Measurements from ENCODE around the gene CYFIP2. TPM values are rescaled to one million over a fixed set of nuclear protein-coding genes. Genes with fewer than 3 reads are reported as not detected.
A peak's percentile ranks its signal among the peaks of the same experiment; 100 is the strongest.
"Not testable (repeated sequence)": the region's sequence is repeated elsewhere in the genome, so short reads cannot be mapped to it uniquely, and the experiment has no call there.

Gene CYFIP2
- total and polyA plus RNA-seq, 4 donors = 24.9 to 46.3 (median 37.0) TPM

DNA sequence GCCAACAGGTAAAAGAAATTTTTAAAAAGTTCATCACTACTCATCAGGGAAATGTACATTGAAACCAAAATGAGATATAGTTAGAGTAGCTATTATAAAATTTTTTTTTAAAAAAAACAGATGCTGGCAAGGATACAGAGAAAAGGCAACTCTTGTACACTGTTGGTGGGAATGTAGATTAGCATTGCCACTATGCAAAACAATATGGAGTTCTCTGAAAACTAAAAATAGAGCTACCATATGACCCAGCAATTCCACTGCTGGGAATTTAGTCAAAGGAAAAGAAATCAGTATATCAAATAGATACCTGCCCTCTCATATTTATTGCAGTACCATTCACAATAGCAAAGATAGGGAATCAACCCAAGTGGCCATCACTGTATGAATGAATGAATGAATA, 149.9 kb downstream of the CYFIP2 start:
- DNase-seq (no peak), ATAC-seq (ENCODE audit: insufficient read depth, low FRiP score) (no peak)
- Histone ChIP-seq H3K9ac (ENCODE audit: insufficient read depth in 1 of 2, low read length in 2 of 2) (no peak overlapping the region), H3K36me3 (ENCODE audit: control insufficient read depth in 4 of 4, insufficient read depth in 4 of 4, low read length in 4 of 4) (no peaks in the 10 kb centered on the region), H3K27me3 (ENCODE audit: control insufficient read depth in 3 of 3, insufficient read depth in 3 of 3, low read length in 2 of 3) (no peaks in the 10 kb centered on the region), H3K4me1 (ENCODE audit: control insufficient read depth in 5 of 5, insufficient read depth in 5 of 5, low read length in 5 of 5) (no peaks in the 10 kb centered on the region), H3K27ac (ENCODE audit: low read depth in 1 of 2, low read length in 1 of 2) (no peak overlapping the region), H3K9me3 (ENCODE audit: control insufficient read depth in 4 of 4, insufficient read depth in 3 of 4, low read length in 3 of 4) (peaks cover 0 to 3% (median 0%) of the 10 kb centered on the region in 4 donors), H3K4me3 (no peak overlapping the region)
- TF ChIP-seq, protein P1, sequence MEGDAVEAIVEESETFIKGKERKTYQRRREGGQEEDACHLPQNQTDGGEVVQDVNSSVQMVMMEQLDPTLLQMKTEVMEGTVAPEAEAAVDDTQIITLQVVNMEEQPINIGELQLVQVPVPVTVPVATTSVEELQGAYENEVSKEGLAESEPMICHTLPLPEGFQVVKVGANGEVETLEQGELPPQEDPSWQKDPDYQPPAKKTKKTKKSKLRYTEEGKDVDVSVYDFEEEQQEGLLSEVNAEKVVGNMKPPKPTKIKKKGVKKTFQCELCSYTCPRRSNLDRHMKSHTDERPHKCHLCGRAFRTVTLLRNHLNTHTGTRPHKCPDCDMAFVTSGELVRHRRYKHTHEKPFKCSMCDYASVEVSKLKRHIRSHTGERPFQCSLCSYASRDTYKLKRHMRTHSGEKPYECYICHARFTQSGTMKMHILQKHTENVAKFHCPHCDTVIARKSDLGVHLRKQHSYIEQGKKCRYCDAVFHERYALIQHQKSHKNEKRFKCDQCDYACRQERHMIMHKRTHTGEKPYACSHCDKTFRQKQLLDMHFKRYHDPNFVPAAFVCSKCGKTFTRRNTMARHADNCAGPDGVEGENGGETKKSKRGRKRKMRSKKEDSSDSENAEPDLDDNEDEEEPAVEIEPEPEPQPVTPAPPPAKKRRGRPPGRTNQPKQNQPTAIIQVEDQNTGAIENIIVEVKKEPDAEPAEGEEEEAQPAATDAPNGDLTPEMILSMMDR (IDR thresholded peaks at IDR 0.05; ENCODE audit: control extremely low read depth, extremely low read depth) = no peak

DNA sequence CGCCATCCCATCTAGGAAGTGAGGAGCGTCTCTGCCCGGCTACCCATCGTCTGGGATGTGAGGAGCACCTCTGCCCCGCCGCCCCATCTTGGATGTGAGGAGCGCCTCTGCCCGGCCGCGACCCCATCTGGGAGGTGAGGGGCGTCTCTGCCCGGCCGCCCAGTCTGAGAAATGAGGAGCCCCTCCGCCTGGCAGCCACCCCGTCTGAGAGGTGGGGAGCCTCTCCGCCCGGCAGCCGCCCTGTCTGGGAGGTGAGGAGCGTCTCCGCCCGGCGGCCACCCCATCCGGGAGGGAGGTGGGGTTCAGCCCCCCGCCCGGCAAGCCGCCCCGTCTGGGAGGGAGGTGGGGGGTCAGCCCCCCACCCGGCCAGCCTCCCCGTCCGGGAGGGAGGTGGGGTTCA, 153.6 kb downstream of the CYFIP2 start:
- 97 to 99% methylated on average over 21 to 30 of the region's 30 CpGs for WGBS, 2 donors
- H3K36me3 ChIP-seq (ENCODE audit: control insufficient read depth in 4 of 4, insufficient read depth in 4 of 4, low read length in 4 of 4); H3K9me3 ChIP-seq (ENCODE audit: control insufficient read depth in 4 of 4, insufficient read depth in 3 of 4, low read length in 3 of 4); H3K27me3 ChIP-seq (ENCODE audit: control insufficient read depth in 3 of 3, insufficient read depth in 3 of 3, low read length in 2 of 3); H3K27ac ChIP-seq (ENCODE audit: low read depth in 1 of 2, low read length in 1 of 2); H3K4me3 ChIP-seq; H3K9ac ChIP-seq (ENCODE audit: insufficient read depth in 1 of 2, low read length in 2 of 2); H3K4me1 ChIP-seq (ENCODE audit: control insufficient read depth in 5 of 5, insufficient read depth in 5 of 5, low read length in 5 of 5); DNase-seq; ATAC-seq (ENCODE audit: insufficient read depth, low FRiP score): not testable (repeated sequence)

DNA sequence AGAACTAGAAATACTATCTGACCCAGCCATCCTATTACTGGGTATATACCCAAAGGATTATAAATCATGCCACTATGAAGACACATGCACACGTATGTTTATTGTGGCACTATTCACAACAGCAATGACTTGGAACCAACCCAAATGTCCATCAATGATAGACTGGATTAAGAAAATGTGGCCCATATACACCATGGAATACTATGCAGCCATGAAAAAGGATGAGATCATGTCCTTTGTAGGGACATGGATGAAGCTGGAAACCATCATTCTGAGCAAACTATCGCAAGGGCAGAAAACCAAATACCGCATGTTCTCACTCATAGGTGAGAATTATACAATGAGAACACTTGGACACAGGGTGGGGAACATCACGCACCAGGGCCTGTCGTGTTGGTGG, 164.0 kb downstream of the CYFIP2 start:
- H3K27me3 ChIP-seq (ENCODE audit: control insufficient read depth in 3 of 3, insufficient read depth in 3 of 3, low read length in 2 of 3); DNase-seq; H3K9ac ChIP-seq (ENCODE audit: insufficient read depth in 1 of 2, low read length in 2 of 2); H3K4me1 ChIP-seq (ENCODE audit: control insufficient read depth in 5 of 5, insufficient read depth in 5 of 5, low read length in 5 of 5); H3K4me3 ChIP-seq; H3K27ac ChIP-seq (ENCODE audit: low read depth in 1 of 2, low read length in 1 of 2); H3K36me3 ChIP-seq (ENCODE audit: control insufficient read depth in 4 of 4, insufficient read depth in 4 of 4, low read length in 4 of 4); H3K9me3 ChIP-seq (ENCODE audit: control insufficient read depth in 4 of 4, insufficient read depth in 3 of 4, low read length in 3 of 4); ATAC-seq (ENCODE audit: insufficient read depth, low FRiP score): not testable (repeated sequence)
- 94 to 96% methylated on average over 5 of the region's 5 CpGs for WGBS, 2 donors

DNA sequence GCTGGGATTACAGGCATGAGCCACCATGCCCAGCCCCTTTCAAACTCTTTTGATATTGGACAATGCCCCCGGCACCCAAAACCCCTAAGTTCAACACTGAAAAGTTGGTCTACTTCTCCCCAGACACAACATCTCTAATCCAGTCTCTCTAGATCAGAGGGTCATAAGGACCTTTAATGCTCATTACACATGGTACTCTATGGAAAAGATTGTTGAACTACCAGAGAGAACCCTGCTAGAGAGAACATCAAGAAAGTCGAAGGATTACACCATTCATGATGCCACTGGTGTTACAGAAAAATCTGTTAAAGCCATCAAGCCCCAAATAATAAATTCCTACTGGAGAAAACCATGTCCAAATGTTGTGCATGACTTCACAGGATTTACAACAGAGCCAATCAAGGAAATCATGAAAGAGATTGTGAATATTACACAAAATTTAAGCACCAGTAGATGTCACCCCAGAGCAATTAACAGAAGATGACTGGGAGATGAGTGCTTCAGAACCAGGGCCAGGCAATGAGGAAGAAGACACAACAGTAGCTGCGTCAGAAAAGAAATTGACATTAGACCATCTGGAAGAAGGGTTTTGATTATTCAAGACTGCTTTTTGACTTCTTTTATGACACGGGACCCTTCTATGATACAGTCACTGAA, 165.7 kb downstream of the CYFIP2 start:
- Histone ChIP-seq H3K4me3 (no peak overlapping the region), H3K4me1 (ENCODE audit: control insufficient read depth in 5 of 5, insufficient read depth in 5 of 5, low read length in 5 of 5) (no peaks in the 10 kb centered on the region), H3K27me3 (ENCODE audit: control insufficient read depth in 3 of 3, insufficient read depth in 3 of 3, low read length in 2 of 3) (no peaks in the 10 kb centered on the region), H3K36me3 (ENCODE audit: control insufficient read depth in 4 of 4, insufficient read depth in 4 of 4, low read length in 4 of 4) (no peaks in the 10 kb centered on the region), H3K9me3 (ENCODE audit: control insufficient read depth in 4 of 4, insufficient read depth in 3 of 4, low read length in 3 of 4) (no peaks in the 10 kb centered on the region), H3K27ac (ENCODE audit: low read depth in 1 of 2, low read length in 1 of 2) (no peak overlapping the region), H3K9ac (ENCODE audit: insufficient read depth in 1 of 2, low read length in 2 of 2) (no peak overlapping the region)
- DNase-seq (peak in 2 of 3 donors; percentile 78), ATAC-seq (ENCODE audit: insufficient read depth, low FRiP score) (peak; percentile 53)
- TF ChIP-seq, protein P1 (IDR thresholded peaks at IDR 0.05; ENCODE audit: control extremely low read depth, extremely low read depth) = peak; percentile 31
- 42 to 44% methylated on average over 4 of the region's 4 CpGs for WGBS, 2 donors

Data from lung (tissue), 12 donors.